Stomach smooth muscle (tissue), 2 donors: ENCODE results near the gene TNFAIP8L1.
"Not testable (repeated sequence)": the region's sequence is repeated elsewhere in the genome, so short reads cannot be mapped to it uniquely, and the experiment has no call there.

Experiments
- H3K27ac ChIP-seq: one replicate; pipeline ENCODE4 v1.7.0; 2013; ENCODE audit warnings: mild to moderate bottlenecking, low read length, inconsistent platforms
- H3K27me3 ChIP-seq, 2 donors: one replicate each; pipeline ENCODE4 v1.7.0; 2013; ENCODE audit warnings: low read length in 2 of 2; ENCODE audit not compliant: insufficient read depth in 2 of 2, control insufficient read depth in 1 of 2
- H3K36me3 ChIP-seq, 2 donors: one replicate each; pipeline ENCODE4 v1.7.0; 2013; ENCODE audit warnings: low read length in 2 of 2; ENCODE audit not compliant: control insufficient read depth in 2 of 2, insufficient read depth in 2 of 2
- H3K4me1 ChIP-seq: one replicate; pipeline ENCODE4 v1.7.0; 2013; ENCODE audit warnings: low read length; ENCODE audit not compliant: control insufficient read depth, insufficient read depth
- H3K4me3 ChIP-seq, 2 donors: one replicate each; pipeline ENCODE4 v1.7.0; 2013; ENCODE audit warnings: low read length in 2 of 2
- H3K9ac ChIP-seq, 2 donors: one replicate each; pipeline ENCODE4 v1.7.0; 2013; ENCODE audit warnings: low read length in 2 of 2, mild to moderate bottlenecking in 1 of 2
- H3K9me3 ChIP-seq, 2 donors: one replicate each; pipeline ENCODE4 v1.7.0; 2013; ENCODE audit warnings: low read length in 2 of 2; ENCODE audit not compliant: control insufficient read depth in 2 of 2
- donor health status: healthy.
- donor health status: Pancreatic carcinoma.

Gene TNFAIP8L1

GRCh38 chr19:4638828-4639530, at the start of gene TNFAIP8L1:
Gene TNFAIP8L1 (plus strand): TSS chr19:4639516. CDS start chr19:4651870, 12,354 bp downstream.
- no peaks in the 10 kb centered on the region for H3K27me3 ChIP-seq
- no peaks in the 10 kb centered on the region for H3K36me3 ChIP-seq
- peaks cover 38% of the 10 kb centered on the region for H3K4me1 ChIP-seq
- peak within 1 kb of the TSS; percentile 97 for H3K27ac ChIP-seq
- peak within 1 kb of the TSS; percentile 98 to 99 for H3K9ac ChIP-seq
- H3K4me3 ChIP-seq = peak within 1 kb of the TSS; percentile 98 to 99
- no peaks in the 10 kb centered on the region for H3K9me3 ChIP-seq

DNA sequence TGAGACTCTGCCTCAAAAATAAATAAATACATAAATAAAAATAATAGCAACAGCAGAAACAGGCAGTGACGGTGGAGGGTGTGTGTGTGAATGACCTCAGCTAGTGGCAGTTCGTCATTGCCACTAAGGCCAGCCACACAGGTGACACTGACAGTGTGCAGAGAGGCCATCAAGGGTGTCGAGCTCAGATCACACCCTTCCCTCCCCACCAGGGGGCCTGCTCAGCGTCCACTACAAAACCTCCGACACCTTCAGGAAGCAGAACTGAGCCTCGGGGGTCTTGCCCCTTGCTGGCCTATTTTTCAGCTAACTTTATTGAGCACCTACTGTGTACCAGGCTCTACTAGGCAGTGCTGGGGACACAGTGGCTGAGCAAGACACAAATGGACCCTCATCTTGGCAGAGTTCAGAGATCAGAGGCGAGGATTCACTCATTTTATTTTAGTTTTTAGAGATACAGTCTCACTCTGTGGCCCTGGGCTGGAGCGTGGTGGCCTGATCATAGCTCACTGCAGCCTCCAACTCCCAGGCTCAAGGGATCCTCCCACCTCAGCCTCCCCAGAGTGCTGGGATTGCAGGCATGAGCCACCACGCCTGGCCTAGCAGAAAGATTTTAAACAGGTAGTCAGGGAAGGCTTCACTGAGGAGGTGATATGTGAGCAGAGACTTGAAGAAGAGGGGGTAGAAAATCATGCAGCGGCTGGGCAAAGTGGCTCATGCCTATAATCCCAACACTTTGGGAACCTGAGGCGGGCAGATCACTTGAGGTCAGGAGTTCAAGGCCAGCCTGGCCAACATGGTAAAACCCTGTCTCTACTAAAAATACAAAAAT, 49.5 kb upstream of the TNFAIP8L1 start:
- H3K27ac ChIP-seq = no peak overlapping the region
- H3K9ac ChIP-seq = no peak overlapping the region
- peaks cover 23 to 32% of the 10 kb centered on the region in 2 donors for H3K27me3 ChIP-seq
- no peaks in the 10 kb centered on the region for H3K36me3 ChIP-seq
- H3K4me3 ChIP-seq = no peak overlapping the region
- H3K9me3 ChIP-seq = no peaks in the 10 kb centered on the region
- H3K4me1 ChIP-seq = peaks cover under 1% of the 10 kb centered on the region

- no peaks in the 10 kb centered on the region for H3K9me3 ChIP-seq
- no peaks in the 10 kb centered on the region for H3K4me1 ChIP-seq
- peaks cover 15 to 24% of the 10 kb centered on the region in 2 donors for H3K27me3 ChIP-seq
- no peak overlapping the region for H3K4me3 ChIP-seq
- H3K27ac ChIP-seq = no peak overlapping the region
- no peak overlapping the region for H3K9ac ChIP-seq
- no peaks in the 10 kb centered on the region for H3K36me3 ChIP-seq
Observed at GRCh38 chr19:4590559-4590958, 48.8 kb upstream of the TNFAIP8L1 start.

DNA sequence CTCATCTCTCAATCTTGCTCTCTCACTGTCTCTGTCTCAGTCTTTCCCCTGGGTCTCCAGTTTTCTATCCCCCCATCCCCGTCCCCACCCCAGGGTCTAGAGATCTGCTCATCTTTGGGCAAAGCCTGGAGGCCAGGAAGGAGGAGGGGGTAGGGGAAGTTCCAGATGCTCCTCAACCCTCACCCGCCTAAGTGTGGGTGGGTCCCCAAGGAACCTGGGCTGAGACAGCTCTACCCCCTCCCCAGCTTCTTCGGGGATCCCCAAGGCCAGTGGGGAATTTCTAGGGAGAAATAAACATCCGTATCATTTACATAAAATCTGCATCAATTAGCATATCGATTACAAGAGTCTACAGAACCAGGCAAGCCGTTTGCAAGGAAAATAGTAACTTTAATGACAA, 48.0 kb upstream of the TNFAIP8L1 start:
- no peak overlapping the region for H3K4me3 ChIP-seq
- no peaks in the 10 kb centered on the region for H3K9me3 ChIP-seq
- H3K4me1 ChIP-seq = no peaks in the 10 kb centered on the region
- no peak overlapping the region for H3K27ac ChIP-seq
- H3K27me3 ChIP-seq = peaks cover 13 to 17% of the 10 kb centered on the region in 2 donors
- H3K9ac ChIP-seq = no peak overlapping the region
- no peaks in the 10 kb centered on the region for H3K36me3 ChIP-seq

DNA sequence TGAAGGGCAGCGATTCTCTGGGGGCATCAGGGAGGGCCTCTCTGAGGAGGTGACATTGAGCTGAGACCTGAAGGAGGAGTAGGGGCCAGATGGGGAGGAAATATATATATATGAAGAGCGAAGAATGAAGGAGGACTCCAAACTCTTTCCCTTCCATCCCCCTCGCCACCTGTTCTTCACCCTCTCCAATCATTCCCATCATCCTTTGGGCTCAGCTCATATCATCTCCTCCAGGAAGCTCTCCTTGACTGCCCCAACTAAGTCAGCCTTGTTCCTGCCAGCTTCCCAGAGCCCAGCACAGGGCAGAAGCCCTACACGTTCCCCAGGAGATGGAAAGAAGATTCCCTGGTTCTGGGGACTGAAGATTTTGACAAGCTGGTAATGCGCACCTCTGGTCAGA, 46.9 kb upstream of the TNFAIP8L1 start:
- H3K9me3 ChIP-seq = no peaks in the 10 kb centered on the region
- H3K27ac ChIP-seq = no peak overlapping the region
- no peaks in the 10 kb centered on the region for H3K4me1 ChIP-seq

DNA sequence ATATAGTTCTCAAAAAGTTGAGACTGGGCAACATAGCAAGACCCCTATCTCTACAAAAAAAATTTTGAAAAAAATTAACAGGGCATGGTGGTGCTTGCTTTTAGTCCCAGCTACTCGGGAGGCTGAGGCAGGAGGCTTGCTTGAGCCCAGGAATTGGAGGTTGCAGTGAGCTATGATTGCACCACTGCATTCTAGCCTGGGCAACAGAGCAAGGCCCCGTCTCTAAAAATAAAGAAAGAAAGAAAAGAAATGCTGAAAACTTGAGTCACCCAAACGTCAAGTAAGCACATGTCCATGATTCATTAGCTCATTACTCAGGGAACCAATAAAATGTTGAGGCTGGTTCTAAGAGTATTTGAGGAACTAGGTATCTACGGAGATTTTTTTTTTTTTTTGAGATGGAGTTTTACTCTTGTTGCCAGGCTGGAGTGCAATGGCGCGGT, 45.9 kb upstream of the TNFAIP8L1 start:
- Histone ChIP-seq H3K4me3 (no peak overlapping the region), H3K27me3 (peaks cover 22 to 23% of the 10 kb centered on the region in 2 donors), H3K27ac (no peak overlapping the region), H3K36me3 (no peaks in the 10 kb centered on the region), H3K4me1 (peaks cover 2% of the 10 kb centered on the region), H3K9me3 (no peaks in the 10 kb centered on the region), H3K9ac (no peak overlapping the region)

More for the DNA sequence above, 46.9 kb upstream of the TNFAIP8L1 start:
- Histone ChIP-seq H3K9ac (no peak overlapping the region), H3K4me3 (no peak overlapping the region), H3K27me3 (peaks cover 18 to 20% of the 10 kb centered on the region in 2 donors), H3K36me3 (no peaks in the 10 kb centered on the region)

DNA sequence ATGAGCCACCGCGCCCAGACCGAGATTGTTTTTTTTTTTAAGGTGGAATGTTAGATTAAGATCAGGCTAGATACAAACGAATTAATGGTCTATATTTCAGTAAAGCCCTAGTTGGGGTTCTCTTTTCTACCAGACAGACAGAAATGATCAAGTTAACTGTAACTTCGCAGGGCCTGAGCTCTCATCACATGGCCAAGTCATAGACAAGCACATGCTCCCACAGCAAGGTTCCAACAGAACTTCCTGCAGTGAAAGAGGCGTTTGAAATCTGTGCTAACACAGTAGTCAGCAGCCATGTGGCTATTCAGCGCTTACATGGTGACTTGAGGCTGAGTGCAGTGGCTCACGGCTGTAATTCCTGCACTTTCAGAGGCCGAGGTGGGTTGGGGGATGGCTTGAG, 45.1 kb upstream of the TNFAIP8L1 start:
- Histone ChIP-seq H3K36me3 (no peaks in the 10 kb centered on the region), H3K9ac (no peak overlapping the region), H3K4me3 (no peak overlapping the region), H3K4me1 (peaks cover 3% of the 10 kb centered on the region), H3K27me3 (peaks cover 28 to 31% of the 10 kb centered on the region in 2 donors), H3K9me3 (no peaks in the 10 kb centered on the region), H3K27ac (no peak overlapping the region)

DNA sequence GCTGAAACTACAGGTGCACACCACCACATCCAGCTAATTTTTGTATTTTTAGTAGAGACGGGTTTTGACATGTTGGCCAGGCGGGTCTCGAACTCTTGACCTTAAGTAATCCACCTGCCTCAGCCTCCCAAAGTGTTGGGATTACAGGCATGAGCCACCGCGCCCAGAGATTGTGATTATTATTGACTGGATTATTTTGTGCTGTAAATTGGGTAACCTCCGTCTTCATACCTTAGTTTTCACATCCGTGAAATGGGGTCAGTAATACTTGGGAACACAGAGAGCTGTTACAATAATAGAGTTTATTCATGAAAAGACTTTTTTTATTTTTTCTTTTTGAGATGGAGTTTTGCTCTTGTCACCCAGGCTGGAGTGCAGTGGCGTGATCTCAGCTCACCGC, 44.2 kb upstream of the TNFAIP8L1 start:
- not testable (repeated sequence) for H3K9me3 ChIP-seq, H3K4me3 ChIP-seq, H3K36me3 ChIP-seq, H3K9ac ChIP-seq, H3K4me1 ChIP-seq, H3K27ac ChIP-seq
- H3K27me3 ChIP-seq = peaks cover 32 to 38% of the 10 kb centered on the region in 2 donors

DNA sequence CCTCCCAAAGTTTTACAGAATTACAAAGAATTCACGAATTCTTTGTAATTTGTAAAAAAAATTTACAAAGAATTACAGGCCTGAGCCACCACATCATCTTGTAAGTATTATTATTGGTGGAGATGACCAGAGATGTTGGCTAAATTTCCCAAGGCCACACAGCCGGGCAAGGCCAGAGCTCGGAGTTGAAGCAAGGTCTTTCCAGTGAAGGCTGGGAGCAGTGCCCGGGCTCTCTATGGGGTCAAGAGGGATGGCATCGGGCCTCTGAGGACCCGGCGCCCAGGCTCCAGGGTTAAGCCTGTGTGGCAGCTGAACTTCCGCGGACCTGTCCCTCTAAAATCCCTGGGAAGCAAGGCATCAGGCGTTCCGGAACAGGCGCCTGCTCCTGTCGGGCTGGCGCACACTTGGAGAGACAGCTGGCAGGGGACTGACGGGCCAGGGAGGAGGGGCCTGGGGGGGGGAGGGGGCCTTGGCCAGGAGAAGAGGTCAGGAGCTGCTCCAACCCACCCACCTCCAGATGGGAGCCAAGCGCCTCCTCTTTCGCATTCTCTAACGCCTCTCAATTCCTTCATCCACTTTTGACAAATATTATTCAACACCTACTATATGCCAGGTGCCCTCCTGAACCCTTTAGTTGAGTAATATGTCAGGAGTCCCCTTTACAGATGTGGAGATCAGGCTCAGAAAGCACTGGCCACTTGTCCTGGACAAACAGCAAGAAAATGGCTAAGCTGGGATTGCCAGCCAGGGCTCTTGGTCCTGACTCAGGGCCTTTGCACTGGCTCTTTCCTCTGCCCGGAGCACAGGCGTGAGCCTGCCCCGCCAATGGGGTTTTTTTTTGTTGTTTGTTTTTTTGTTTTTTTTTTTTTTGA, 43.0 kb upstream of the TNFAIP8L1 start:
- Histone ChIP-seq H3K9ac (no peak overlapping the region), H3K9me3 (no peaks in the 10 kb centered on the region), H3K36me3 (no peaks in the 10 kb centered on the region), H3K27ac (no peak overlapping the region), H3K4me1 (peaks cover 3% of the 10 kb centered on the region), H3K4me3 (no peak overlapping the region), H3K27me3 (peaks cover 36 to 40% of the 10 kb centered on the region in 2 donors)

GRCh38 chr19:4597278-4597974, 41.9 kb upstream of the TNFAIP8L1 start:
- peaks cover 36 to 42% of the 10 kb centered on the region in 2 donors for H3K27me3 ChIP-seq
- no peak overlapping the region for H3K9ac ChIP-seq
- H3K27ac ChIP-seq = no peak overlapping the region
- peaks cover 3% of the 10 kb centered on the region for H3K4me1 ChIP-seq
- H3K4me3 ChIP-seq = no peak overlapping the region
- H3K9me3 ChIP-seq = no peaks in the 10 kb centered on the region
- H3K36me3 ChIP-seq = no peaks in the 10 kb centered on the region
